CD4-positive, alpha-beta T cell treated with Interferon alpha-2 for 1 hour (primary cell): Measurements from ENCODE around the gene LAS1L.
"Not testable (repeated sequence)": the region's sequence is repeated elsewhere in the genome, so short reads cannot be mapped to it uniquely, and the experiment has no call there.

Experiments
- DNase-seq, 2 donors: peaks; one replicate each; pipeline ENCODE4 v3.0.0-alpha.2; 2020 to 2022

Gene LAS1L

GRCh38 chrX:65516756-65517155 lies 17.8 kb downstream of the LAS1L start:
- DNase-seq, result no peak

GRCh38 chrX:65513610-65514009 lies 21.0 kb downstream of the LAS1L start:
- no peak for DNase-seq

GRCh38 chrX:65509400-65509799 lies 25.2 kb downstream of the LAS1L start:
- DNase-seq, result no peak

- no peak for DNase-seq
Measured at GRCh38 chrX:65508851-65509250, 25.7 kb downstream of the LAS1L start.

DNA sequence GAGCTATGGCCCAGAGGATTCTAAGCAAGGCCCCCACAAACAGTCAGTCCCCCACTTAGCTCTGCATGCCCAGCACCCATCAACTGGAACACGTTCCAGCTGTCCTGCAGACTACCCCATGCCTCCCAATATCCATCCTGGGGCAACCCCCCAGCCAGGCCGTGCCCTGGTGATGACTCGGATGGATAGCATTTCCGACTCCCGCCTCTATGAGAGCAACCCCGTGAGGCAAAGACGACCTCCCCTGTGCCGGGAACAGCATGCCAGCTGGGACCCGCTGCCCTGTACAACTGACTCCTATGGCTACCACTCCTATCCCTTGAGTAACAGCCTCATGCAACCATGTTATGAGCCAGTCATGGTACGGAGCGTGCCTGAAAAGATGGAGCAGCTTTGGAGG lies 32.0 kb downstream of the LAS1L start:
- no peak for DNase-seq

- no peak for DNase-seq
Measured at GRCh38 chrX:65493431-65493830, 41.2 kb downstream of the LAS1L start.

DNA sequence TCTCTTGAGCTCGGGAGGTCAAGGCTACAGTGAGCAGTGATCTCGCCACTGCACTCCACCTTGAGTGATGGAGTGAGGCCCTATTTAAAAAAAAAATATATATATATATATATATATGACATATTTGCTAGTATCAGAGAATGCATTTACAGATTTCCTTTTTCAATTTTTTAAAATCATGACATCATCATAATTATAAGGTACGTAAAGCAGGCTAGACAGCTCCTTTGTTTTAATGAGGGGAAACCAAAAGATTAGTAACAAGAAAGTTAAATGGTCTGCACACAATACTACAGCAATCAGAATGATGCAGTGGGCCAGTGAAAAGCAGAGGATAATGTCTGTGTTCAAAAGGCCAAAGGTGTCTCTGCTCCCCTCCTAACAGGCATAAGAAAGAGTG lies 43.0 kb downstream of the LAS1L start:
- no peak for DNase-seq

DNA sequence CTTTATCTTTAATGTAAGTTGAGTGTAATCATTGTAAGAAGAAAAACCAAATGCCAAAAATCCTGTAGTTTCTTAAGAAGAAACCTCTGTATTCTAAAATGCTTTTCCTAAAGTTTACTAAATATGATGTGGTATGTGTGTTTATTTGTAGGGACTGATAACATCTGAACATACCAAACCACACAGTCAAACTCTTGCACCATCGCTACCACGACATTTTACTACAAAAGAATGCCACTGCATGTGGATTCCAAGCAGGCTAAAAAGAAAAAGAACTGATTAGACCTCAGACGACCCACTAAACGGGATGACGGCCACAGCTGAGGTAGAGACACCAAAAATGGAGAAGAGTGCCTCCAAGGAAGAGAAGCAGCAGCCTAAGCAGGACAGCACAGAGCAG lies 46.1 kb downstream of the LAS1L start:
- no peak for DNase-seq

- no peak for DNase-seq
Measured at GRCh38 chrX:65480960-65481359, 53.6 kb downstream of the LAS1L start.

GRCh38 chrX:65479102-65479501 lies 55.5 kb downstream of the LAS1L start:
- not testable (repeated sequence) for DNase-seq

DNA sequence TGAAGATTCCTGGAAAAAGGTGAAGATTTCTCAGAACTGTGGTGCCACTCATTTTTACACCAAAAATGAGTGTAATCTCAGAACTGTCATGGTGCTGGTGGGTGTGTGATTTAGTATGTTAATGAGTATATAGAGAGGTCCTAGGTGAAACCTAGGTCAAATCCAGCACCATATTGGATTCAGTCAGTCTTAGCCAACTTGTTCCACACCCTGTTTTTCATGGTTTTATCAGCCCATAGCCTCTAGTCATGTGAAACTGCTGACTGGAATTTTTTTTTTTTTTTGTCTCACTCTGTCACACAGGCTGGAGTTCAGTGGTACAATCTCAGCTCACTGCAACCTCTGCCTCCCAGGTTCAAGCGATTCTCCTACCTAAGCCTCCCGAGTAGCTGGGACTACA lies 58.0 kb downstream of the LAS1L start:
- DNase-seq, result no peak

DNA sequence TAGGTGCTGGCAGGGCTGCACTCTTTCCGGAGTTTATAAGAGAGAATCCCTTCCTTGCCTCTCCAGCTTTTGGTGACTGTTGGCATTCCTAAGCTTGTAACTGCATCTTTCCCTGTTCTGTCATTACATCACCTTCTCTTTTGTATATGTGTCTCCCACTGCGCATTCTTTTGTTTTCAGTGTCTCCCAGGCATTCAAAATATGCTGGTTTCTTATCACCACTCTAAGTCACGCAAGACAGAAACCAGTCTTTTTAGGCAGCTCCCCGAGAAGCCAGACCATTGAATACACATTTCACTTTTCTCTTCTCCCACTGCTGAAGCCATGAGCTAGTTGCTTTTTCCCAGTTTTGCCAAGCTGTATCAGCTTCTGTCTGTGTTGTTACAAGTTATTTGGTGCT lies 71.0 kb downstream of the LAS1L start:
- no peak for DNase-seq
